Activated naive CD8-positive, alpha-beta T cell treated with anti-CD3 and anti-CD28 coated beads, Interleukin-2, amount 50 U/mL, for 16 hours (primary cell): ENCODE measurements around the gene CEP72.
"Not testable (repeated sequence)": the region's sequence is repeated elsewhere in the genome, so short reads cannot be mapped to it uniquely, and the experiment has no call there.

Experiments used
- DNase-seq: peaks from one replicate; pipeline ENCODE4 v3.0.0-alpha.2; 2020; ENCODE audit warnings: low read depth, low spot score

CEP72 gene

DNA sequence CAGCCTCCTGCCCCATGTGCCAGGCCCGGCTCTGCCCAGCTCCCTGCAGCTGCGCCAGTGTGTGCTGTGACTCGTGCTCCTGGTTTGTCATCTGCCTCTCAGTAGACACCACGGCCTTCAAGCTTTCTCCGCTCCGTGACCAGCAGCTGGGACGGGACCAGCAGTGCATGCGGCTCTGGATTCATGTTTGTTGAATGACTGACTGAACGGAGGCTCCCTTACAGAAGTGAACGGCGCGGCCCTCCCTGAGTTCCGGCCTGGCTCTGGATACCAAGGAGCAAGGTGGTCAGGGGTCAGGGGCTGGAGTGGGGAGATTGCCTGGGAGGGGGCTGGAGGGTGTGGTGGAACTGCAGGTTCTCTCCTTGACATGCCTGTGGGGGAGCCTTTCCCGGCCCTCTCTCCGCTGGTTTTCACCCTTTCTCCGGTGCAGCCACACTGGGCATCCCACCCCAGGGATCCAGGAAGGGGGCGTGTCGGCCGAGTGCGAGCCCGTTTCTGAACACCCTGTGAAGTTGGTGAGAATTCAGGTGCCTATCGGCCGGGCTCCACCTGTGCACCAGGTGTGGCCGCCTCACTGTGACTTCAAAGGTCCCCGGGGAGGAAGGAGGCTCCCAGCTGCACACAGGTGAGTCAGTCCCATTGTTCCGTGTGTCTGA lies 11.1 kb upstream of the CEP72 start:
- no peak for DNase-seq

DNA sequence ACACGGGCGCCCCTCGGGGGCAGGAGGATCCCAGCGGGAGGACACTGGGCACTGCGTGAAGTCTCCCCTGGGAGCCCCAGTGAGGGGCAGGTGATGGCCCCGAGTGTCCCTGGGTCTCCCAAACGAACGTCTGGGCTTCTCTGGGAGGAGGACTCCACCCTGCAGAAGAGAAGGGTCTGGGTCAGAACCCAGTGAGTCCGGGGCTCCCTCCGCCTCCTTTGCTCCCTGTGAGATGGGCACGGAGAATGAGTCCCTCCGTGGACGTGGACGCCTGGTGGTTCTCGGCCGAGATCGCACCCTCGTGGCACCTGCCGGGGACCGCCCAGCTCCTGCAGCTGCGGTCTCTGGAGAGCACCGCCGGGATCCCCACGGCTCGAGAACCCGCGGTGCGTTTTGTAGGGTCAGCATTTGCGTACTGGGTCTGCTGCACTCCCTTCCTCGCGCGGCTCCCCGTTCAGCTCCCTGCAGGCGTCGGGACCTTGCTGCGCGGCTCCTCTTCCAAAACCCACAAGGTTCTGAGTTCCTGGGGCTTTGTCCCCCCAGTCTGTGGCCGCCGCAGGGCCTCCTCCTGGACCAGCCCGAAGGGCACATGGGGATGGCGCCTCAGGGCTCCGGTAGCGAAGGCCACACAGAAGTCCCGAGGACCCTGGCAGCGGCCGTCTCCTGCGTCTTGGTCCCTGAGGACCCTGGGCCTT lies 10.2 kb upstream of the CEP72 start:
- DNase-seq: no peak

- DNase-seq: no peak
Measured at GRCh38 chr5:602466-603035, 9.6 kb upstream of the CEP72 start.

DNA sequence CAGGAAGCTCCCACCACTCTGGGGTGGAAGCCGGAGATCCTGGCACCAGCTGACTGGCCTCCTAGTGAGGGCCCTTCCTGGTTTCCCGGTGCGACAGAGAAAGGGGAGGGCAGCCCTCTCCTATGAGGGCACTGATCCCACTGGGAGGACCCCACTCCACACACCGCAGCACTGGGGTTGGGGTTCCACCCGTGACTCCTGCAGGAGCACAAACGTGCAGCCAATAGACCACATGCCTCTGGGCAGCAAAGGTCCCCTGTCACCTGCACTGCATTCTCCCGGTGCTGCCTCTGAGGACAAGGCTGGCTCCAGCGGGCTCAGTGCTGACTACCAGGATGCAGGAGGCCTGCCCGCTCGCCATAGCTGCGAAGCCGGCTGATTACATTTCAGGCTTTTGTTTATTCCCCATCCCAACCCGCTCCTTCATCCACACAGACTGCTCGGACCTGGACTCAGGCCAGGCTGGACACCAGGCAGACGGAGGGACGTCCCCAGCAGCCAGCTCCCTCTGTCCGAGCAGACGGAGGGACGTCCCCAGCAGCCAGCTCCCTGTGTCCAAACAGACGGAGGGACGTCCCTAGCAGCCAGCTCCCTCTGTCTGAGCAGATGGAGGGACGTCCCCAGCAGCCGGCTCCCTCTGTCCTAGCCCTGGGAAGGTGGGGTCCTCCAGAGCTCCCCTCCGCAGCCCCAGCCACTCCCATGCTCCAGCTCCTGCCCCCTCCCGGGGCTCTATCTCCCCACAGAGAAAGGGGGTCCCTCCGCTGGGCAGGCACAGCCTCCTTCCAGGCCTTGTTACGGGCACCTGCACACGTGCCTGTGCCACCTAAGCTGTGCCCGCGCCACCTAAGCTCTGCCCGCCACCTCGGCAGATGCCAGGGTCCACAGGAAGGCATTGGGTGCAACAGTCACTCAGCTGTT lies 8.8 kb upstream of the CEP72 start:
- no peak for DNase-seq

DNA sequence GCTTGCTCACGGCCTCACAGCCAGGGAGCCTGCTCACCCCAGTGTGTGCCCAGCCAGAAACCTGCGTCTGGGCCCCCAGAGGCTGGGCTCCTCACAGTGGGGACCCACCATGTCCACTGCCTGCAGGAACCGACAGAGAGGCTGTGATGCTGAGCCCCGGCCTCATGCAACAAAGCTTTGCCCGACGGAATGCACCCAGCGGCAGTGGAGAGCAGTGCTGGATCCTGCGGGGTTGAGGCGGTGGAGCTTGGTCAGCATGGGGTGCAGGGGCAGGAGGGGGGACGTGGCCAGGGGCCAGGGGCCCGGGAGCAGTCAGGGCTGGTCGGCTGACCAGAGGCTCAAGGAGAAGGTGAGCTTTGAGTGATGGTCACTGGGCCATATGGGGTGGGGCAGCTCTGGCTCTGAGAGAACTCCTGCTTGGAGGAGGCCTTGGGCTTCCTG lies 7.7 kb upstream of the CEP72 start:
- no peak for DNase-seq

DNA sequence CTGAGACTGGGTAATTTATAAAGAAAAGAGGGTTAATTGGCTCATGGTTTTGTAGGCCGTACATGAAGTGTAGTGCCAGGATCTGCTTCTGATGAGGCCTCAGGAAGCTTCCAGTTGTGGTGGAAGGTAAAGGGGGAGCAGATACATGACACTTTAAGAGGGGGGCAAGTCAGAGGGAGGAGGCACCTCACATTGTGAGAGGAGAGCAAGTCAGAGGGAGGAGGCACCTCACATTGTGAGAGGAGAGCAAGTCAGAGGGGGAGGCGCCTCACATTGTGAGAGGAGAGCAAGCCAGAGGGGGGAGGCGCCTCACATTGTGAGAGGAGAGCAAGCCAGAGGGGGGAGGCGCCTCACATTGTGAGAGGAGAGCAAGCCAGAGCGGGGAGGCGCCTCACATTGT lies 7.0 kb upstream of the CEP72 start:
- DNase-seq: not testable (repeated sequence)

- DNase-seq: no peak
Measured at GRCh38 chr5:606061-606460, 6.1 kb upstream of the CEP72 start.

- DNase-seq: no peak
Measured at GRCh38 chr5:606526-607399, 5.4 kb upstream of the CEP72 start.

- no peak for DNase-seq
Measured at GRCh38 chr5:607541-608428, 4.4 kb upstream of the CEP72 start.

GRCh38 chr5:608429-609370 lies 3.4 kb upstream of the CEP72 start:
- DNase-seq: no peak

DNA sequence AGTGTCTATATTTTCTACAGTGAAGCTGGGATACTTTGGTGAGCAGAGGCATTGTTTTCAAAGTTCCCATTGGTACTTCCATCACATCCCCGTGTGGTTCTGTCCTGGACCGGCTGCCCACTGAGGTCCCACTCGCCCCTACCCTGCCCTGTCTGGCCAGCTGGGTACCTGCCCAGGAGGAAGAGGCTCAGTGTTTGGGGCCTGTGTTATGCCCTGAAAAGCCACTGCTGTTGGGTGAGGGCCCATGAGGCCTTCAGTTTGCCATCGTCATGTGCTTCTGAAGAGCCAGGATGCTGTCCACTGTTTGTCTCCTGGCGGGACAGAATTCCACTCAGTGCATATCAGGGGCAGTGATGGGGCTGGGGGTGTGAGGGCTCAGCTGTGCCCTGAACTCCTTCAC lies 2.6 kb upstream of the CEP72 start:
- no peak for DNase-seq

DNA sequence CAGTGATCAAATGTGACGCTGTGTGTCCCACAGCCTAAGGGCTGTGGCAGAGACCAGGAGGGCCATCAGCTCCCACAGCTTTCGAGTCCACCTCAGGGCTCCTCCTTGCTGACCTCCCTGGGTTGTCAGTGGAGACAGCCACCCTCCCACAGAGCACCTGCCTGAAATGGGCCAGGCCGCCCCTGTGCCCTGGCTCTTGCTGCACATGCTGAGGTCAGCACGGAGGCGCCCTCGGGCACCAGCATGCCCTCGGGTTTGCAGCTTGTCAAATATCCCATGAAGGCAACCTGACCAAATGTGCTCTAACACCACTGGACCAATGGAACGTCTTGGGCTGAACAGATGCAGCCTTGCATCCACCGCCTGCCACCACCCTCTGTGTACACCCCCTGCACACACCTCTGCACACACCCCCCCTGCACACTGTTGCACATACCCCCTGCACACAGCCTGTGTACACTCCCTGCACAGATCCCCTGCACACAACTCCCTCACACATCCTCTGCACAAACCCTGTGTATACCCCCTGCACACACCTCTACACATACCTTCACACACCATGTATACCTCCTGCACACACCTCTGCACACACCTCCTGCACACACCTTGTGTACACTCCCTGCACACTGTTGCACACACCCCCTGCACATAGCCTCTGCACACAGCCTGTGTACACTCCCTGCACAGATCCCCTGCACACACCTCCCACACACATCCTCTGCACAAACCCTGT lies 2.0 kb upstream of the CEP72 start:
- DNase-seq: no peak

GRCh38 chr5:610744-611730 lies 1.1 kb upstream of the CEP72 start:
- no peak for DNase-seq

DNA sequence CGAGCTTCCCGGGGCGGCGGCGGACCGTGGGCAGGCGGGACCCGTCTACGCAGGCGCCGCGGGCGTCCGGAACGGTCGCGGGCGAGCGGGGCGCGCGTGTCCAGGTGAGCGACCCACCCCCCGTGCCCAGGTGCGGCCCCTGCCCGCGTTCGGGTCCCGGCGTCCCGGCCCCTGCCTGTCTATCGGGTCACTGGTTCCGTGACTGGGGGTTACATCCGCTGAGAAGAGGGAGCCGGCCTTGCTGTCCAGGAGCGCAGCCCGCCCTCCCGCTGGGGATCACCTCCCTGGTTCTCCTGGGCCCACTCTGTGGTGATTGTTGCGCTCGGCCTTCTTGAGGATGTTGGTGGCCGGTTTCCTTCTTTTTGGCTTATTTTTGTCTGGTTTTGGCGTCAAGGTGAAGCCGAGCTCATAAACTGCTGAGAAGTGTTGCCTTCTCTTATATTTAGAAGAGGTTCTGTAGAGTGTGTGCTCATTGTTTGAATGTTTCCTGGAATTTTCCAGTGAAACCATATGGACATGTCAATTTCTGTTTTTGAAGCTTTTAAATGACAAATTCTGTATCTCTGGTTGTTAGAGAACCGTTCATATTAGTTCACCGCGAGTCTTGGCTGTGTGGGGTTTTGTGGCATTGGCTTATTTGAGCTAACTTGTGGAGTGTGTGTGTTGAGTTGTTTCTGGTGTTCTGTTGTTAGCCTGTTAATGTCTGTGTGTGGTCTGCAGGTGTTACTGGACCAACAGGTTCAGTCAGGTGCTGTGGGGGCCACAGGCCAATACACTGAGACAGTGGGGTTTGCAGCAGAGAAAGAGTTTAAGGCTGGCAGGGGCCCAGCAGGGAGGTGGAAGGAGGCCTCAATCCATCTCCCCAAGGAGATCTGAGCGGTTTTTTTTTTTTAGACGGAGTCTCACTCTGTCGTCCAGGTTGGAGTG lies 621 bp downstream of the CEP72 start:
- DNase-seq: no peak

DNA sequence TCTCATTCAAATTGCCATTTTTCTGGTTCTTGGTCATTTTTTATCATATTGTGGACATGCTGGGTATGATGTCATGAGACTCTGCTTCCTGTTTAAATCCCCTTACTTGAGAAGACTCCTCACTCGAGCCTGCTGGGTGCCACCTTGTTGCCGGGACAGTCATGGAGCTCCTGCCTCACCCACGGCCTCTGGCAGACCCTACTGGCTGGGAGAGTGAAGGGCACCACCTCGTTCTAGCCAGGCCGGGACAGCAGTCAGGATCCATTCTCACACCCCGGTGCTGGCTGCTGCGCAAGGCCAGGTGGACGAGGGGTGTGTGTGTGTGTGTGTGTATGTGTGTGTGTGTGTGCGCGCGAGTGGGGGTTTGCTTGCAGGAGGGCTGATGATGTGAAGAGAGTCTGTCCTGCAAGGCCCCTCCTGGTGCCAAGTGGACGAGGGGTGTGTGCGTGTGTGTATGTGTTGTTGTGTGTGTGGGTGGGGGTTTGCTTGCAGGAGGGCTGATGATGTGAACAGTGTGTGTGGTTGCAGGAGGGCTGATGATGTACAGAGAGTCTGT lies 4.4 kb downstream of the CEP72 start:
- DNase-seq: no peak

DNA sequence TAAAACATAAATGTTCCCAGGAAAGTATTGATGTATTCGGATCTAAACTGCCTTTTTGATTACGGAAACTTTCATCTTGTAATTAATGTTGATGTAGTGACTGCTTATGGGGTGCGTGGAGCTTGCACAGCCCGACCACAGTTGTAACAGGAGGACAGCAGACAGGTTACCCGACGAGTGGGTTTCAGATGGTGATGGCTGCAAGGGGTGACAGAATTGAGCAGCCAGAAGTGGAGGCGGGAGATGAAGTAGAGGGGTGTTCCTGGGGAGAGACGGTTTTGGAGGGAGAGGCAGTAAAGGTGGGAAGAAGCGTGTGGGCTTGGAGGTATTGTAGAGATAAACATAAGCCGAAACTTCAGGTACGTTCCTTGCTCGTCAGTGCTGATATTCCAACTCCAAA lies 5.8 kb downstream of the CEP72 start:
- no peak for DNase-seq
